Fibroblast of villous mesenchyme (primary cell): ENCODE data around the gene DDX42. TPM values are rescaled to one million over a fixed set of nuclear protein-coding genes. Genes with fewer than 3 reads are reported as not detected.

ENCODE experiments used
- DNase-seq: peaks from one replicate; pipeline ENCODE4 v3.0.0-alpha.2; 2010; ENCODE audit warnings: low read depth
- H3K4me3 ChIP-seq: 2 replicates; pipeline ENCODE4 v1.5.1; 2011; ENCODE audit warnings: low read depth, mild to moderate bottlenecking, low read length
- total RNA-seq: library from RNA; depleted of rRNA; stranded (reverse); fragments of >200 nt; gene quantifications from 2 replicates; pipeline ENCODE4 v1.2.3, GENCODE V29; 2012
- TF ChIP-seq, protein P1 (sequence below): IDR thresholded peaks from 2 replicates; pipeline ENCODE4 v1.5.1; 2012; ENCODE audit warnings: low read depth, mild to moderate bottlenecking, low read length; ENCODE audit not compliant: insufficient read depth

The DDX42 gene
- total RNA-seq, 1 donor = 85.9 TPM

DNA sequence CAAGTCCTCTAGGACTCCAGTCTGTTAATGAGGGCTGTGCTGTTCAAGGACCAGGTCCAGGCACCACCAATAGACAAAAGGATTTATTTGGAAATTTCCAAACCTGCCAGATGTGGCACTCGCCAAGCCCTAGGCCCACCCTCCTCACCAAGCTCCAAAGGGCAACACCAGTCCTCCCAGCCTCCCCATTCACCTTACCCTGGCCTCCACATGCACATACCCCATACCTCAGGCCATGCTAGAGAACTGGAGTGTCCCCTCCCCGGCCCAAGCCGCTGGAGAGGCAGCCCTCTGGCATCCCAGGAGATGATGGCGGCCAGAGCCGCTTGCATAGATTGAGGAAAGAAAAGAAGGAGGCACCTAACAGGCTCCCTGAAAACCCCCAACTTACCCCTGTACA, 58.0 kb downstream of the DDX42 start:
- TF ChIP-seq, protein P1, sequence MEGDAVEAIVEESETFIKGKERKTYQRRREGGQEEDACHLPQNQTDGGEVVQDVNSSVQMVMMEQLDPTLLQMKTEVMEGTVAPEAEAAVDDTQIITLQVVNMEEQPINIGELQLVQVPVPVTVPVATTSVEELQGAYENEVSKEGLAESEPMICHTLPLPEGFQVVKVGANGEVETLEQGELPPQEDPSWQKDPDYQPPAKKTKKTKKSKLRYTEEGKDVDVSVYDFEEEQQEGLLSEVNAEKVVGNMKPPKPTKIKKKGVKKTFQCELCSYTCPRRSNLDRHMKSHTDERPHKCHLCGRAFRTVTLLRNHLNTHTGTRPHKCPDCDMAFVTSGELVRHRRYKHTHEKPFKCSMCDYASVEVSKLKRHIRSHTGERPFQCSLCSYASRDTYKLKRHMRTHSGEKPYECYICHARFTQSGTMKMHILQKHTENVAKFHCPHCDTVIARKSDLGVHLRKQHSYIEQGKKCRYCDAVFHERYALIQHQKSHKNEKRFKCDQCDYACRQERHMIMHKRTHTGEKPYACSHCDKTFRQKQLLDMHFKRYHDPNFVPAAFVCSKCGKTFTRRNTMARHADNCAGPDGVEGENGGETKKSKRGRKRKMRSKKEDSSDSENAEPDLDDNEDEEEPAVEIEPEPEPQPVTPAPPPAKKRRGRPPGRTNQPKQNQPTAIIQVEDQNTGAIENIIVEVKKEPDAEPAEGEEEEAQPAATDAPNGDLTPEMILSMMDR = no peak
- no peak for DNase-seq
- no peak overlapping the region for H3K4me3 ChIP-seq

DNA sequence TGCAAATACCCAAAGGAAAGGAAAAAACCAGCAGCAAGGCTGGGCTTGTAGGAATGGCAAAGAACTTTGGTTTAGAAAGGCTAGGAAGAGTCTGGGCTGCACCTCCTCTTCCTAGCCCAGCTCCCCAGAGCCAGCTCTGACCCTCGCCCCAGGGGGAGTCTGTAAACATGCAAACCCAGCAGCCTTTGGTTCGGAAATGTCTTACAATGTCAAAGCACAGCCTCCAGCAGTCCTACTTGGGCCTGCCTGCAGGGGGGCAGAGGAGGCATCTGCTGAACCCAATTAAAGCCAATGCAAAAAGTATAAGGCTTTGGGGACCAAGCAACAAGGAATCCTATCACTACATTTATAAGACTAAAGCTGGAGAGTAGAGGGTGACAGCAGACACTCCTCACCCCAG, 58.5 kb downstream of the DDX42 start:
- H3K4me3 ChIP-seq = no peak overlapping the region
- TF ChIP-seq, protein P1 = no peak
- no peak for DNase-seq

DNA sequence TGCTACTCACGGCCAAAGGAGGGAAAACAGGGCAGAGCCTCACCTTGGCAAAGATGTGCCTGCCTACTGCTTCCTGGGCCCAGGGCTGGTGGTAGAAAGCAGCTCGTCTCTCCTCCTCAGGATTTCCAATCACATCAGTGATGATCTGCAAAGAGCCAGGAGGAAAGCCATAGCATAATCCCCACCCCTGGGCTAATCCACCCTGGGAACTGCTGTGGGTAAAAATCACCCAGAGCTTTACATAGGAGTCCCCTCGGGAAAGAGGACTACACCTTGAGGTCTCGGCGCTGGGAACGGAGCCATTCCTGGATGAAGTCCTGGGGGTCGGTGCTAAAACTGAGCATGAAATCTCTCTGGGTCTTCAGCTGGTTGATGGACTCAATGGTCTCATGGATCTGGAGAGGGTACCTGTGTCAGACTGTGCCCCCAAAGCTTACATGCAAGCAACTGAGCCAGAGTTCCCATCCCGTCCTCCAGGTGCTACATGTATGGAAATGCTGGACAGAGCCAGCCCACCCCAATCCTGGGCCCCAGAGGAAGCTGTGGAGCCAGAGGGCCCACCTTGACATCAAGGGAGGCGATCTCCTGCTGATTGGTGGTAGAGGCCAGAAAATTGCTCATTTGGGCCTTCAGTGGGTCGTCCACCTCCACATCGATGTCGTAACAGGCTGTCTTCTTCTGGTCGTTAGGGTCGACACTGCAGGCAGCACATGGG, 59.2 kb downstream of the DDX42 start:
- TF ChIP-seq, protein P1 = no peak
- no peak overlapping the region for H3K4me3 ChIP-seq
- DNase-seq = no peak

DNA sequence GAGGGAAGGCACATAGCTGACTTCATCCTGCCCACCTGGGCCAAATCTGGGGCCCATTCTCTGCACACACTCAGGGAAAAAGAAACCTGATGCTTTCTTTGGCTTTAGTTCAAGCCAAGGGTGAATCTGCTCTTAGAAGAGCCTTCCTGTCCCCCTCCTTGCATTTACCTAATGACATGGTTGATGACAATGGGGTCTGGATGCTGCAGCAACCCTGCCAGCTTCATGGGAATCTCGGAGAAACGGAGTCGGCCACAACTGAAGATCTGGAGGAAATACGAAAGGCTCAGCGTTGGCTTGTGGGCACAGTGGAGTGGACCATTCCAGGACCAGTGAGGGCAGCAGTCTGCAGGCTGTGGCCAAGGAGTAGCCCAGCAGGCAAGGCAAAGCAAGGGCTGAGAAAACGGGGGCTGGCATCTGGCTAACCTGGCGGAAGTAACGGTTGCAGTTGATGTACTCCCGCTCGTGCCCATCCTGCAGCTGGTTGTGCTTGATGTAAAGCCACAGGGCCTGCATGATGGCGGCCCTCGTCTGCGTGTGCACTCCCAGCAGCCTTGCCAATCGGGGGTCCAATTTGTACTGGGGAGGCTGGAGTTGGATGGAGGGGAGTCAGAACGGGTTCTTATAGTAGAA, 59.9 kb downstream of the DDX42 start:
- DNase-seq = no peak
- TF ChIP-seq, protein P1 = no peak
- no peak overlapping the region for H3K4me3 ChIP-seq

DNA sequence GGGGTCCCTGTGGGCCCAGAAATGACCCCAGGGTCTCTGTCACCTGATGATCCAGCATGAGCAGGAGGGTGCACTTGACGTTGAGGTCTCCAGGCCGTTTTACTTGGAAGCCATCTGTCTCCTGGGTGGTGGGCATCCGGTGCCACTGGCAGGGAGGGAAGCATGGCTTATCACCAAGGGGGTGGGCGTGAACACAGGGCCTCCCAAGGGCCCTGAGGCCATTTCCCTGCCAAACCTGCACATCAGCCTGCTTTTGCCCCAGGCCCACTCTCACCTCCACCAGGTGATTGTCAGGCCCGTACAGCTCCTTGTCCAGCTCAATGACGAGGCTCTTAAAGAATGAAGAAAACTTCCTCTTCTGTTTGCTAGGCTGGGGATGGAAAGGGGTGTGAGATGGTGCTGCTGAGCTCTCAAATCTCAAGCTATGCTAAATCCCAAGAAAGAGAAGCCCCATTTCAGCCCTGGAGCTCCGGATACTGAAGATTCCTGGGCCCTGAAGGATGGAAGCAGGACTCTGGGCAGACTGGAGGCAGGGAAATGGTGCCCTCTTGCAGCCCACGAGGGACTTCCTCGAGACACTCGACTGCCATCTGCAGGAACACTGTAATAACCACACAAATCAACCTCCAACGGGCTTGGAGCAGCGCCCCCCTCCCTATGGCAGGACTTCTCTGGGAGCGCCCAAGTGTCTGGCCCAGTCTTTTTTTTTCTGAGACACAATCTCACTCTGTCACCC, 60.6 kb downstream of the DDX42 start:
- TF ChIP-seq, protein P1 = peak; percentile 57
- no peak overlapping the region for H3K4me3 ChIP-seq
- peak; percentile 71 for DNase-seq

DNA sequence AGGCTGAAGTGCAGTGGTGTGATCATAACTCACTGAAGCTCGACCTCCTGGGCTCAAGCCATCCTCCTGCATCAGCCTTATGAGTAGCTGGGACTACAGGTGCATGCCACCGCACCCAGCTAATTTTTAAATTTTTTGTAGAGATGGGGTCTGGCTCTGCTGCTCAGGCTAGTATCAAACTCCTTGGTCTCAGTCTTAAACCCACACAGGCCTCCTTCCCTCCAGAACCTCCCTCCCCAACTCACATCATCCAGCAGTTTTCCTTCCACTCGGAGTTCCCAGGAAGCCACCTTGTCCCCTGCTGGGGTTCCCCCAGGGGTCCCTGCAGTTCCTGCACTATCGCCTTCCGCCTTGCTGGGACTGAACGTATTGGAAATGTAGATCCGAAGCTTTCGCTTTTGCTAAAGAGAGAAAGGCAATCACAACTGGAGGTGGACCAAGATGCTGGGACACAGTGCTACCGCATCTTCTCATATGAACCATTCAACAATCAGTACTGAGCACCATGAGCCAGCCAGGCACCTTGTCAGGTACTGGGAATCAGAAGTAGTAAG, 61.3 kb downstream of the DDX42 start:
- H3K4me3 ChIP-seq = no peak overlapping the region
- DNase-seq = no peak
- TF ChIP-seq, protein P1 = no peak
